DND-41 (cell line): ENCODE measurements around the gene FBXO46.

ENCODE experiments used
- ATAC-seq: fragments of 200-7000 bp; cut with Tn5 transposase; 3 replicates; pipeline ENCODE4 v1.9.1; 2021; ENCODE audit warnings: low read depth; ENCODE audit not compliant: insufficient read depth
- DNase-seq: peaks from one replicate; pipeline ENCODE4 v3.0.0-alpha.2; 2020
- H2AFZ ChIP-seq: 2 replicates; pipeline ENCODE4 v1.6.0; 2012; ENCODE audit warnings: low read depth, low read length
- H3K27ac ChIP-seq: 2 replicates; pipeline ENCODE4 v1.5.1; 2012; ENCODE audit warnings: low read length, inconsistent platforms
- H3K27me3 ChIP-seq: fragments of 200-600 bp; sonication (generic); 2 replicates; pipeline ENCODE4 v1.6.0; 2012; ENCODE audit warnings: low read length, mild to moderate bottlenecking, inconsistent platforms; ENCODE audit not compliant: insufficient read depth, poor library complexity
- H3K36me3 ChIP-seq: 2 replicates; pipeline ENCODE4 v1.5.1; 2012; ENCODE audit warnings: low read length, inconsistent platforms; ENCODE audit not compliant: insufficient read depth
- H3K4me1 ChIP-seq: 2 replicates; pipeline ENCODE4 v1.5.1; 2012; ENCODE audit warnings: mild to moderate bottlenecking, low read length; ENCODE audit not compliant: insufficient read depth
- H3K4me2 ChIP-seq: 2 replicates; pipeline ENCODE4 v1.6.0; 2012; ENCODE audit warnings: mild to moderate bottlenecking, moderate library complexity, low read length, inconsistent platforms; ENCODE audit not compliant: insufficient read depth
- H3K4me3 ChIP-seq, 2 experiments: fragments of 200-600 bp in 1 of 2; shearing (Covaris generic) in 1 of 2; 2 replicates each; pipeline ENCODE4 v1.5.1; 2012 to 2016; ENCODE audit warnings: inconsistent platforms in 2 of 2, low read length in 2 of 2, mild to moderate bottlenecking in 2 of 2, low read depth in 1 of 2, moderate library complexity in 1 of 2
- H3K79me2 ChIP-seq: 2 replicates; pipeline ENCODE4 v1.6.0; 2012; ENCODE audit warnings: low read length, inconsistent platforms; ENCODE audit not compliant: insufficient read depth
- H3K9ac ChIP-seq: 2 replicates; pipeline ENCODE4 v1.6.0; 2012; ENCODE audit warnings: low read depth, mild to moderate bottlenecking, inconsistent platforms, low read length, moderate library complexity
- H3K9me3 ChIP-seq: 2 replicates; pipeline ENCODE4 v1.5.1; 2012; ENCODE audit warnings: low read length, moderate library complexity, mild to moderate bottlenecking, inconsistent platforms; ENCODE audit not compliant: insufficient read depth, severe bottlenecking
- H4K20me1 ChIP-seq: 2 replicates; pipeline ENCODE4 v1.6.0; 2012; ENCODE audit warnings: low read length; ENCODE audit not compliant: insufficient read depth
- EZH2 ChIP-seq: IDR thresholded peaks from 3 replicates; pipeline ENCODE4 v1.6.1; 2012; ENCODE audit warnings: borderline replicate concordance, low read depth, mild to moderate bottlenecking, moderate library complexity, low read length, inconsistent platforms; ENCODE audit not compliant: severe bottlenecking
- TF ChIP-seq, protein P1 (sequence below): IDR thresholded peaks from 2 replicates; pipeline ENCODE4 v1.5.1; 2012; ENCODE audit warnings: borderline replicate concordance, low read length, moderate library complexity, mild to moderate bottlenecking; ENCODE audit not compliant: poor library complexity, severe bottlenecking; ENCODE audit errors: extremely low read depth

Gene FBXO46

DNA sequence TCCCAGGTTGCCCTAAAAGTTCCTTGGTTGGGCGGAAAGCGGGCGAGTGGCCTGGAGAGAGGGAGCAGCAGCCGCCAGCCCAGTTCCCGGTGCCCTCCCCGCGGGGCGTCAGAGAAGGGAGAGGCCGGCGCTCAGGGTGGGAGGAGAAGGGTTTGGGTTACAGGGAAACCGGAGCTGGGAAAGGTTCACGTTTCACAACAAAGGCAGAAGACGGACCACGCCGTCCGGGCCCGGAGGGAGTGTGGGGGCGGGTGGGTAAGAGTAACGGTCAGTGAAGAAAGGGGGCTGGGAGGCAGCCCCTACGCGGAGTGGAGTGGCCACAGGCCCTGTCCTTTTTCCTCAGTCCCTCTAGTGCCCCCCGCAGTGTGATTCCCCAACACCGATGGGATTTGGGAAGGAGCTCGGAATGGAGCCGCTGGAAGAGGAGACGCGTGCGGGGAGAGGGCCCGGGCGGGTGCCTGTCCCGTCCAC, 36.7 kb upstream of the FBXO46 start:
- Histone ChIP-seq H4K20me1 (0 out of 2 replicates have a peak, but pooled peaks cover 2% of the 10 kb centered on the region), H3K79me2 (no peaks in the 10 kb centered on the region), H3K27ac (no peak overlapping the region), H2AFZ (no peak overlapping the region), H3K4me3 (no peak overlapping the region; a peak in 1 of 4 replicates), H3K4me2 (peak overlapping the region; percentile 86), H3K4me1 (peaks cover 26% of the 10 kb centered on the region), H3K9ac (peak overlapping the region; percentile 77; the same call in 1 of the 2 replicates), H3K27me3 (no peaks in the 10 kb centered on the region), H3K36me3 (peaks cover 2% of the 10 kb centered on the region; the same call in 1 of the 2 replicates), H3K9me3 (no peaks in the 10 kb centered on the region)
- TF ChIP-seq, protein P1, sequence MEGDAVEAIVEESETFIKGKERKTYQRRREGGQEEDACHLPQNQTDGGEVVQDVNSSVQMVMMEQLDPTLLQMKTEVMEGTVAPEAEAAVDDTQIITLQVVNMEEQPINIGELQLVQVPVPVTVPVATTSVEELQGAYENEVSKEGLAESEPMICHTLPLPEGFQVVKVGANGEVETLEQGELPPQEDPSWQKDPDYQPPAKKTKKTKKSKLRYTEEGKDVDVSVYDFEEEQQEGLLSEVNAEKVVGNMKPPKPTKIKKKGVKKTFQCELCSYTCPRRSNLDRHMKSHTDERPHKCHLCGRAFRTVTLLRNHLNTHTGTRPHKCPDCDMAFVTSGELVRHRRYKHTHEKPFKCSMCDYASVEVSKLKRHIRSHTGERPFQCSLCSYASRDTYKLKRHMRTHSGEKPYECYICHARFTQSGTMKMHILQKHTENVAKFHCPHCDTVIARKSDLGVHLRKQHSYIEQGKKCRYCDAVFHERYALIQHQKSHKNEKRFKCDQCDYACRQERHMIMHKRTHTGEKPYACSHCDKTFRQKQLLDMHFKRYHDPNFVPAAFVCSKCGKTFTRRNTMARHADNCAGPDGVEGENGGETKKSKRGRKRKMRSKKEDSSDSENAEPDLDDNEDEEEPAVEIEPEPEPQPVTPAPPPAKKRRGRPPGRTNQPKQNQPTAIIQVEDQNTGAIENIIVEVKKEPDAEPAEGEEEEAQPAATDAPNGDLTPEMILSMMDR = no peak
- TF ChIP-seq EZH2 = no peak
- no peak for ATAC-seq
- DNase-seq = no peak

DNA sequence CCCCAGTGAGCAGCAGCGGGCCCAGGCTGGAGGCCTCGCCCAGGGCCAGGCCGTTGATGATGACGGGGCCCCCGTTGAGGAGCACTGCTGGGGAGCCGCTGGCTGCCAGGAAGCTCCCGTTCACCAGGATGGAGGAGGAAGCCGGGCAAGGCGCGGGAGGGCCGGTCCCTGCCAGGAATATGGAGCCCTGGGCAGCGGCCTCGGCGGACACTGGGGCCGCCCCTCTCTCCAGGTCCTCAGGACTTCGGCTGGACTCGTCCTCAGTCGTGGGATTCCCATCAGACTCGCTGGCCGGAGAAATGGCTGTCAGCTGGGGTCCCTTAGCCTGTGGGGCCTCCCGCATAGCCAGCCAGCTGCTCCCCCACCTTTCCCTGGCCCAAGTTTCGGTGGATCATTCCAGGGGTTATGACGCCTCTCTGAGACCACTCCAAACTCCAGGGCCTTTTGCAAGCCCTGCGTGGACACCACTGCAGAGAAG, 36.2 kb upstream of the FBXO46 start:
- Histone ChIP-seq H3K79me2 (no peaks in the 10 kb centered on the region), H3K36me3 (peaks cover 2% of the 10 kb centered on the region; the same call in 1 of the 2 replicates), H3K27me3 (no peaks in the 10 kb centered on the region), H3K9me3 (no peaks in the 10 kb centered on the region), H3K27ac (no peak overlapping the region), H2AFZ (no peak overlapping the region), H3K9ac (no peak overlapping the region), H3K4me3 (no peak overlapping the region), H4K20me1 (0 out of 2 replicates have a peak, but pooled peaks cover 2% of the 10 kb centered on the region), H3K4me1 (peaks cover 26% of the 10 kb centered on the region), H3K4me2 (peak overlapping the region; percentile 86; the same call in 1 of the 2 replicates)
- ATAC-seq (no peak), DNase-seq (no peak)
- TF ChIP-seq, protein P1 = no peak
- no peak for TF ChIP-seq EZH2

DNA sequence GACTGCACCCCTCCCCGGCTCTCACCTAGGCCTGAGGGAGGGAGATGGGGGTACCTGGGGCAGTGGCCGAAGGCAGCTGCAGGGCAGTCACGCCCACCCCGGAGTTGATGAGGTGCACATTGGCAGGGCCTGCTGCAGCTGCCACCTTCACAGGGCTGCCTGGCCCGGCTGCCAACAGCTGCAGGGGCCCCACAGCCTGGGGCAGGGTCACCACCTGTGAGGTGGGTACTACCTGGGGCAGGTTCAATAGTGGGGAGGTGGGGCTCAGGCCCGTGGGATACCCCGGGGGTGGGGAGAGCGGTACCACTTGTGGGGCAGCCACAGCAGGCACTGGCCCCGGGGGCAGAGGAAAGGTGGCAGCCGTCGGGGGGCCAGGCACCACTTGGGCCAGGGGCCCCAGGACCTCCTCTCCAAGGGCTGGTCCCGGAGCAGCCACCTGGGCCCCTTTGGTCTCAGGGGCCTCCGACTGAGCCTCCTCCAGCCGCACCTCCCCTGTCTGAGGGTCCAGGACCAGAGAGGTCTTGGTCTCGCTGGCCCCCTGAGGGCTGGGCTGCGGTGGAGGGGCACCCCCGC, 35.7 kb upstream of the FBXO46 start:
- Histone ChIP-seq H3K4me3 (no peak overlapping the region), H2AFZ (no peak overlapping the region), H3K36me3 (peaks cover under 1% of the 10 kb centered on the region; the same call in 1 of the 2 replicates), H3K9me3 (no peaks in the 10 kb centered on the region), H3K4me1 (peaks cover 26% of the 10 kb centered on the region), H3K27ac (no peak overlapping the region), H3K4me2 (no peak overlapping the region), H3K79me2 (no peaks in the 10 kb centered on the region), H3K27me3 (no peaks in the 10 kb centered on the region), H4K20me1 (0 out of 2 replicates have a peak, but pooled peaks cover 2% of the 10 kb centered on the region), H3K9ac (no peak overlapping the region)
- ATAC-seq (no peak), DNase-seq (no peak)
- TF ChIP-seq, protein P1 = no peak
- TF ChIP-seq EZH2 = no peak
